Measurements from ENCODE around the gene DGKG.

Gene DGKG

GRCh38 chr3:186236357-186237020 lies 125.5 kb downstream of the DGKG start:
- no peak for DNase-seq

- no peak for DNase-seq
These were observed 126.5 kb downstream of the DGKG start for GRCh38 chr3:186235554-186235953.

GRCh38 chr3:186234152-186234551 lies 127.9 kb downstream of the DGKG start:
- DNase-seq = no peak

- no peak for DNase-seq
These were observed 135.6 kb downstream of the DGKG start for GRCh38 chr3:186226482-186226881.

- DNase-seq = no peak
These were observed 136.4 kb downstream of the DGKG start for GRCh38 chr3:186225603-186226002.

- DNase-seq = no peak
These were observed 137.9 kb downstream of the DGKG start for GRCh38 chr3:186224041-186224610.

- no peak for DNase-seq
These were observed 138.6 kb downstream of the DGKG start for GRCh38 chr3:186223476-186223875.

- DNase-seq = no peak
These were observed 140.2 kb downstream of the DGKG start for GRCh38 chr3:186221760-186222378.

GRCh38 chr3:186220911-186221645 lies 141.0 kb downstream of the DGKG start:
- DNase-seq = no peak

- DNase-seq = no peak
These were observed 141.7 kb downstream of the DGKG start for GRCh38 chr3:186220365-186220764.

GRCh38 chr3:186219211-186219638 lies 142.8 kb downstream of the DGKG start:
- no peak for DNase-seq

- DNase-seq = no peak
These were observed 143.6 kb downstream of the DGKG start for GRCh38 chr3:186218421-186218820.

- DNase-seq = no peak
These were observed 144.2 kb downstream of the DGKG start for GRCh38 chr3:186217820-186218164.

- DNase-seq = no peak
These were observed 144.9 kb downstream of the DGKG start for GRCh38 chr3:186216900-186217819.

GRCh38 chr3:186214670-186215069 lies 147.4 kb downstream of the DGKG start:
- DNase-seq = no peak

GRCh38 chr3:186213946-186214345 lies 148.1 kb downstream of the DGKG start:
- DNase-seq = no peak

- no peak for DNase-seq
These were observed 149.4 kb downstream of the DGKG start for GRCh38 chr3:186212611-186213010.

GRCh38 chr3:186210852-186211500 lies 151.1 kb downstream of the DGKG start:
- DNase-seq = no peak

- peak; percentile 6 for DNase-seq
These were observed 152.0 kb downstream of the DGKG start for GRCh38 chr3:186209810-186210752.

- DNase-seq = no peak
These were observed 153.6 kb downstream of the DGKG start for GRCh38 chr3:186208296-186208989.

All from KG1 (cell line).